ENCODE results near the gene SHISA6.

SHISA6 gene

DNA sequence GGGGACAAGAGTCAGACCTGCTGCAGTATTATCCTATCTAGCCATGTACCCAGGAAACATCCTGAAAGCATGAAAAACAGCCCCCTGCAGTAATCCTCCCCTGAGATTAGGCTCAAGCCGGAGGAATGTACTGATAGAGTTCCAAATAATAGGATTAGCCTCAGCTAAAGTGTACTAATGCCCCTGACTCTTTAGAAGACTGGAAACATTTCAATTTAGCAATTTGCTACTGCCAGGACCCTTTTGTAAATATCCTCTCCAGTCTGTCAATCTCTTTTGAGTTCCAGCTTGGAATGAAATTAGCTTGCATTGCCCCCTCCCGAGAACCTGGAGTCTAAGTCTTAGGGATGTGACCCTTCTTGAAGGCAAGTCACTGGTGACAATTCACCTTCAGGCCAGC is 246.5 kb downstream of the SHISA6 start:
- intact Hi-C loops (cut with DNase I; ENCODE audit: low total_unique reads): no loop called here
- Histone ChIP-seq H3K27me3 (no peaks in the 10 kb centered on the region), H3K4me3 (no peak overlapping the region), H3K4me1 (no peaks in the 10 kb centered on the region), H3K9me3 (no peaks in the 10 kb centered on the region), H3K36me3 (no peaks in the 10 kb centered on the region), H3K27ac (no peak overlapping the region)
- TF ChIP-seq, protein P1, sequence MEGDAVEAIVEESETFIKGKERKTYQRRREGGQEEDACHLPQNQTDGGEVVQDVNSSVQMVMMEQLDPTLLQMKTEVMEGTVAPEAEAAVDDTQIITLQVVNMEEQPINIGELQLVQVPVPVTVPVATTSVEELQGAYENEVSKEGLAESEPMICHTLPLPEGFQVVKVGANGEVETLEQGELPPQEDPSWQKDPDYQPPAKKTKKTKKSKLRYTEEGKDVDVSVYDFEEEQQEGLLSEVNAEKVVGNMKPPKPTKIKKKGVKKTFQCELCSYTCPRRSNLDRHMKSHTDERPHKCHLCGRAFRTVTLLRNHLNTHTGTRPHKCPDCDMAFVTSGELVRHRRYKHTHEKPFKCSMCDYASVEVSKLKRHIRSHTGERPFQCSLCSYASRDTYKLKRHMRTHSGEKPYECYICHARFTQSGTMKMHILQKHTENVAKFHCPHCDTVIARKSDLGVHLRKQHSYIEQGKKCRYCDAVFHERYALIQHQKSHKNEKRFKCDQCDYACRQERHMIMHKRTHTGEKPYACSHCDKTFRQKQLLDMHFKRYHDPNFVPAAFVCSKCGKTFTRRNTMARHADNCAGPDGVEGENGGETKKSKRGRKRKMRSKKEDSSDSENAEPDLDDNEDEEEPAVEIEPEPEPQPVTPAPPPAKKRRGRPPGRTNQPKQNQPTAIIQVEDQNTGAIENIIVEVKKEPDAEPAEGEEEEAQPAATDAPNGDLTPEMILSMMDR (IDR thresholded peaks at IDR 0.05): no peak
- no peak for DNase-seq

DNA sequence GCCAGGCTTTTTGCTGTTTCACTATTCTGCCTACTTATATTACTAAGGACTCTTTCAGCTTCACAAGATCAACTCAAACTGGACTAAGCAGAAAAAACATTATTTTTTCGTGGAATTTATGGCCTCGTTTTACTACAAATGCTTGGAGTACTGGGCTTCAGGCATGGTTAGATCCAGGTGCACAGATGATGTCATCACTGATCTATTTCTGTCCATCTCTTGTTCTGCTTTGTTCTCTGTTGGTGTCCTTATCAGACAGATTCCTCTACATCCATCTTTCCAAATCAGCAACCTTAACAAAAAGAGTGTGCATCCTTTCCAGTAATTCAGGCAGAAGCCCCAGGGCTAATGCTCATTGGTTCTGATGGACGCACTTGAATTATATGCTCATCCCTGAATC is 247.4 kb downstream of the SHISA6 start:
- H3K36me3 ChIP-seq: no peaks in the 10 kb centered on the region
- H3K9me3 ChIP-seq: no peaks in the 10 kb centered on the region
- H3K27me3 ChIP-seq: no peaks in the 10 kb centered on the region
- no peak overlapping the region for H3K27ac ChIP-seq
- TF ChIP-seq, protein P1 (IDR thresholded peaks at IDR 0.05): no peak
- no peaks in the 10 kb centered on the region for H3K4me1 ChIP-seq
- DNase-seq: no peak
- intact Hi-C loops (cut with DNase I; ENCODE audit: low total_unique reads): no loop called here
- no peak overlapping the region for H3K4me3 ChIP-seq

DNA sequence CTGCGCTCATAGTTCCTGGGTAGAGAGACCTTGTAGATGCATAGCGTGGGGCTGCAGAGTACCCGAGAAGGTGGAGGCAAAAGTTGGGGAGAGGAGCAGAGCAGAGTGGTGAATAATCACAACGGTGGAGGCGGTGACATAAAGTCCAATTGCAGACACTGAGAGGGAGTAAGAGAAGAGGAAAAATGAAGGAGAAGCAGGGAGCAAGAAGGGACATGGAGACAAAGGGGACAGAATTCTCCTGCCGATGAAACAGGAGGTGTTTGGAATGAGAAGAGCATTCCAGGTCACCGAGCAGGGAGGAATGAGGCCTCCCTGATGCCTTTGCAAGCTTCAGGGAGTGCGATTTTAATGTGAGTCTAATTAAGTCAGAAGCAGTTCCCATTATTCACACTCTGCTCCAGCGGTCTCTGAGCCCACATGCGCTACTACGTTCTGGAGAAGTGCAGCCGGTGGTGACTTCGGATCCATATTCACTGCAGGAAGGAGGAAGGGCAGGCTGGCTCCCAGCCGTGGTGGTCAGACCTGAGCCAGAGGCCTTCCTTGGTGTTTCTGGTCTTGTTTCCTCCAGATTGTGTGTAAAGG is 249.2 kb downstream of the SHISA6 start:
- no peaks in the 10 kb centered on the region for H3K27me3 ChIP-seq
- no peak for DNase-seq
- H3K4me1 ChIP-seq: no peaks in the 10 kb centered on the region
- H3K36me3 ChIP-seq: no peaks in the 10 kb centered on the region
- H3K27ac ChIP-seq: no peak overlapping the region
- no peaks in the 10 kb centered on the region for H3K9me3 ChIP-seq
- TF ChIP-seq, protein P1 (IDR thresholded peaks at IDR 0.05): no peak
- no peak overlapping the region for H3K4me3 ChIP-seq
- intact Hi-C loops (cut with DNase I; ENCODE audit: low total_unique reads): no loop called here

DNA sequence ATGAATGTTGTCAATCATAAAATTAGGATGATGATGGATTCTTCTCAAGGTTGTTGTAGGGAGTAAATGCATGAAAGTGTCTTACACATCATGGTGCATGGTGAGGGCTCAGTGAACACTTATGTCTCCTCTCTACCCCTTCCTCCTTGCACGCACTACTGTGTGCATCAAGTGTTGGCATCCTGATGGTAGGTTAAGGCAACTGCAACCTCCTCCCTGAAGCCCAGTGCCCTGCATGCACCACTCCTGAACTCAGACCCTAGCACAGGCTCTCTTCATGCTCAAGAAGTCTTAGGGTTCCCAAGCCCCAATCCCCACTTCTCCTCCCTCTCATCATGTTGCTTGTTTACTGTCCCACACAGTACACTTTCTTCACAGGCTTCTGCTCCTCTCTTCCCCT is 251.5 kb downstream of the SHISA6 start:
- Histone ChIP-seq H3K9me3 (no peaks in the 10 kb centered on the region), H3K4me1 (no peaks in the 10 kb centered on the region), H3K36me3 (no peaks in the 10 kb centered on the region), H3K4me3 (no peak overlapping the region), H3K27me3 (no peaks in the 10 kb centered on the region), H3K27ac (no peak overlapping the region)
- DNase-seq: no peak
- intact Hi-C loops (cut with DNase I; ENCODE audit: low total_unique reads): no loop called here
- TF ChIP-seq, protein P1 (IDR thresholded peaks at IDR 0.05): no peak

DNA sequence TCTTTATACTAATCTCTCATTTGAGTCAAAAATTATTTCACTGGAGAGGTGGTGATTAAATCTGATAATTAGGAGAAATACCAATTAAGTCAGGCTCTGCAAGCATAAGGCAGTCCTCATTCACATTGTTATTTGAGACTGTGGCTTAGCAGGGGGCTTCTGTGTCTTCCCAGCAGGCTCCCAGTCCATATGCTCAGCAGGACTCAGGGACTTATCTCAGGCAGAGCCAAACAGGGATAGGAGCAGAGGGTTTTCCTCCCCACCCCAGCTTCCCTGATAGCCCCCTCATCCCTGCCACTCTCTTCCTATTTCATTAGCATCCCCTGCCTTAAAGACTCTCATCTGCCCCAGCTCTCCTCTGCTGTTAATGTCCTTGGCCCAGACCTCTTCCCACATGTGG is 252.9 kb downstream of the SHISA6 start:
- Histone ChIP-seq H3K36me3 (no peaks in the 10 kb centered on the region), H3K27me3 (no peaks in the 10 kb centered on the region), H3K4me3 (no peak overlapping the region), H3K27ac (no peak overlapping the region), H3K4me1 (no peaks in the 10 kb centered on the region), H3K9me3 (no peaks in the 10 kb centered on the region)
- TF ChIP-seq, protein P1 (IDR thresholded peaks at IDR 0.05): no peak
- DNase-seq: no peak
- intact Hi-C loops (cut with DNase I; ENCODE audit: low total_unique reads): no loop called here

DNA sequence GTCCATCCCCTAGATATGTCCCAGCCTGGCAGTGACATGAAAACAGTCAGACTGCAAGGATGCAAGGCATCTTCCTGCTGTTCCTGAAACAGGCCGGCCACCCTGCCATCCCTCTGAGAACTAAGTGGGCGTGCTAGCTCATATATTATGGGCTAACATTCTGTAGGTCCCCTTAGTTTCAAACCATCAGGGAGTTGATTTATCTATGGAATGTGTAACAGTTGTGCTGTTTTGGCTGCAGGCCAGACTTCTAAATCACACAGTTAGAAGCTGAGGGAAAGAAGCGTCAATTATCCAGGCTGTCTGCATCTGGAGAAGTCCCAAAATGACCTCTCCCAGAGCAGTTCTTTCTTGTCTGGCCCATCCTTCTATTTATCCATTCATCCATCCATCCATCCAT is 254.6 kb downstream of the SHISA6 start:
- H3K4me1 ChIP-seq: no peaks in the 10 kb centered on the region
- no peaks in the 10 kb centered on the region for H3K9me3 ChIP-seq
- no peak overlapping the region for H3K4me3 ChIP-seq
- no peaks in the 10 kb centered on the region for H3K27me3 ChIP-seq
- no peak for DNase-seq
- H3K36me3 ChIP-seq: no peaks in the 10 kb centered on the region
- H3K27ac ChIP-seq: no peak overlapping the region
- TF ChIP-seq, protein P1 (IDR thresholded peaks at IDR 0.05): no peak
- intact Hi-C loops (cut with DNase I; ENCODE audit: low total_unique reads): no loop called here
